Measurements from ENCODE around the gene CREBBP.

The CREBBP gene

DNA sequence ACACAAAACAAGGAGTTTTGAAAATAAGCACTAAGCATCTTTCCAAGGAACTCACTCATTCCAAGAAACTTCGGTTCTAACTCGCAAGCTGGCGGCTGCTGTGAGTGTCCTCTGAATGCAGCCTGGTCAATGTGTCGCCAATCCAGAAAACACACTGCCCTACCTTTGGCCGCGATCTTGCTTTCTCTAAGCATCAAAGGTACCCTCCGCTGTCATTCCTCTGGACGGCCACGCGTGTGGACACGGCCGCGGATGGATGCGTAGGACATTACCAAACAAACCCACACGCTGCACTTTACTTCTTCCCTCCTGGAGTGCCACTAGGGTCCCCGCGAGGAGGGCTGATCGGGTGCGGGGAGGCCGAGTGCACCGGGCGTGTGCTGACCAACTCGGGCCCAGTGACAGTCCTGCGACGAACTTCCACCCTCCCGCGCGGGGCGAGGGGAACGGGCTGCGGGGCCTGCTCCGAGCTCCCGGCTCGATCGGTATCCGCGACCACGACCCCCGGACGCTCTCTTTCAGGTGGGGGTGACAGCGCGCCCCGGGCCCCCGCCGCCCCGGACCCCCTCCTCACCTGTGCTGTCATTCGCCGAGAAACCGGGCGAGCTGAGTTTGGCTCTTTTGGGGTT, 1.1 kb downstream of the CREBBP start:
- DNase-seq = peak; percentile 28 to 45

DNA sequence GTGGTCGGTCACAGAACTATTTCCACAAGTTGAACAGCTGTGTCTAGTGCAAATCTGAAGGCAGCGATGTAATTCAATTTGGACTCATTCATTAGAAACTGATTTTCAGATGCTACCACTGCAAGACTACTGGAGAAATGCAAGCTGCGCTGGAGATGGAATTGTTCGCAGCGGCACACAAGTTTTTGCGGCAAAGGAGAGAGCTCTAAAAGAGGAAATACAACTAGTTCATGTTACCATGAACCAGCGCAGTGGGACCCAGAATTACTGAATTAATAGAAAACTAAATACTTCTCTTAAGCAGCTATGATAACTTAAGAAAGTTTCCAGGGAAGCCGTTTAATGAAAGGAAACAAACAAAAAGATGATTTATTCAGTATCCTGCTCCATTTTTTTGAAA, 1.9 kb downstream of the CREBBP start:
- DNase-seq = no peak

DNA sequence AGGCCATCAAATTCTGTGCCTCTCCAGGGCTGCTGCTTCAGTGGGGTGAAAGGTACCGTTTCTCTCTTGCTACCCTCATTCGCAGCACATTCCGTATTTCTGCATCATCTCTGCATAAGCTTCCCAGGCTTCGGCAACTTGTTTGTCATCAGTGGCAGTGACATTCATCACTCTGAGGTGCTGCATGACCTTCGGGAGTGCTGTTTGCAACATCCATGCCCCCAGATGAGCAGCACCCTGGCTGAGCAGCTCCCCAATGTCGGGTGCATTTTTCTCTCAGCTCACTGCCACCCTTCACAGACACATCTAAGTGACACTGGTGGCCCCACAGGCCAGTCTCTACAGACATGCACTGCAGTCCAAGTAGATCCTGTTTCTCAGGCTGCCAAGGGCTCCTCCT, 3.8 kb downstream of the CREBBP start:
- DNase-seq = no peak

GRCh38 chr16:3876160-3876559, 4.4 kb downstream of the CREBBP start:
- no peak for DNase-seq

GRCh38 chr16:3874794-3875692, 5.5 kb downstream of the CREBBP start:
- DNase-seq = no peak

GRCh38 chr16:3874242-3874641, 6.3 kb downstream of the CREBBP start:
- DNase-seq = no peak

DNA sequence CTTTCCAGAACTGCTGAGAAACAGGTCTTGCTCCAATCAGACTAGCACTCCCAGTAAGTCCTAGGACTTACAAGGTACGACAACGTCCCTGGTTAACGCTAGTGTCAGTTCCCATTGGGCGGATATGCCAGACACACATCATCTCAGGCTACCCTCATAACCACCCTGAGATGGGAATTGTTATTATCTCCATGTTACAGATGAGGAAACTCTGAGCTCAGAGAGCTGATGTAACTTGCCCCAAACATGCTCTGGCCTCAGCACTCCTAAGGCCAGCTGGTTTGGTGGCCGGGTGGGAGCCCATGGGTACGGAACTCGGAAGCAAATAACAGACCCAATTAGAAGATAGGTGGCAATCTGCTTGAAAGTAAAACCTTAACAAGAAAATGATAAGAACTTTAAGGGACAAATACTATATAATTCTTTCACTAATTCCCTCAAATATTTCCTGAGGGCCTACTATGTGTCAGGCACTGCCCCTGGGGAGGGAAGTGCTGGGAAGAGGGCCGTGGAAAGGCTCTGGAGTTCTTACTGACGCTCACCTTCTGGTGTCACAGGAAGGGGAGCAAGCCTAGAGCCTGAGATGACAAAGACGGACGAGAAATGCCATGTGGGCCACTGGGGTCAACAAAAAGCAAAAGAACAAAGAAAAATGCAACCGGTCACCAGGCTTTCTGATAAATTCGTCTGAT, 6.9 kb downstream of the CREBBP start:
- no peak for DNase-seq

- no peak for DNase-seq
Observed at GRCh38 chr16:3872216-3872895, 8.2 kb downstream of the CREBBP start.

DNA sequence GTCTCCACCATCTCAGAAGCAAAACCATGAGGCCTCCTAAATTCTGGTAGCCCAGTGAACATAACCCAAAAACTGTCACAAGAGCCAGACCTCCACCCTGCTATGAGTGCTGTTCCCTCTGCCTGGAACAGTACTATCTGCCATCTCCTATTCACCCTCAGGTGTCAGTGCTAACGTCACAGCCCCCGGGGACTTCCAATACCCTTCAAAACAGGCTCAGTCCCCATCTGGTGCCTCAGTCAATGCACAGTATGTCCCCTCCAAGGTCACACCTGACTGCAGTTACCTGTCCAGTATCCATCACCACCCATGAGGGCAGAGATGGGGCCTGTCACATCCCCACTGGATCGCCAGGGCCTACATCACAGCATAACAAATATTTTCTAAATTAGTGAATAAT, 11.5 kb downstream of the CREBBP start:
- DNase-seq = no peak

DNA sequence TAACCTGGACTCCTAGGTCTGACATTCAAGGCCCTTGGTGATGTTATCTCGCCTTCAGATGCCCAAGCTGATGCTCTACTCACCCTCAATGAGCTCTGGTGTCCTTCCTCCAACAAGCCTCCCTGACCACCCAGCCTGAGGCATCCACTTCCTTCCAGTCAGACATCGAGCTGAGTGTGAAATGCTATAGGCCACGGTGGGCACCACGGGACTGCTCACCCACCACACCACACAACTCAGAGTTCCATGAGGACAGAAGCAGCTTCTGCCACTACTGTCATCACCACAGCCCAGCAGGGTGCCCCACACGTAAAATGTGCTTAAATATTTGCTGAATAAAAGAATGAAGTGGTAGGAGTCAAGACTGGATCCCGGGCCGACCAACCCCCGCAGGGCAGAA, 12.0 kb downstream of the CREBBP start:
- no peak for DNase-seq

GRCh38 chr16:3866703-3867431, 13.6 kb downstream of the CREBBP start:
- no peak for DNase-seq

DNA sequence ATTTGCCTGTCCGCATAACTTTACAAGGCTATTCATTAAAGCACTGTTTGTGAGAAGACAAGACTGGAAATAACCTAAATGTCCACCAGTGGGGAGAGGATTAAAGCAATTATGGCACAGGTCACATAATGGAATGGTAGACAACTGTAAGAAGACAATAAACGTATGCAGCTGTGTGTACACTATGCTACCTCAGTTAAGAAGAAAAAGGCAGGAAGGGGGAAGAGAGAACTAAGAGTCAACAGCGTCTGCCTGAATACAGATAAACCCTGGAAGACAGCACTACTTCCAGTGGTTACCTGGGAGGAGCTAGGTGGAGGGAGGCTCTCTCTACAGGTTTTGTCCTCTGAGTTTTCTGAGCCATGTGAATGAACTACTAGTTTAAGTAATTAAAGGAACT, 15.3 kb downstream of the CREBBP start:
- no peak for DNase-seq

- DNase-seq = no peak
Observed at GRCh38 chr16:3864562-3864961, 16.0 kb downstream of the CREBBP start.

DNA sequence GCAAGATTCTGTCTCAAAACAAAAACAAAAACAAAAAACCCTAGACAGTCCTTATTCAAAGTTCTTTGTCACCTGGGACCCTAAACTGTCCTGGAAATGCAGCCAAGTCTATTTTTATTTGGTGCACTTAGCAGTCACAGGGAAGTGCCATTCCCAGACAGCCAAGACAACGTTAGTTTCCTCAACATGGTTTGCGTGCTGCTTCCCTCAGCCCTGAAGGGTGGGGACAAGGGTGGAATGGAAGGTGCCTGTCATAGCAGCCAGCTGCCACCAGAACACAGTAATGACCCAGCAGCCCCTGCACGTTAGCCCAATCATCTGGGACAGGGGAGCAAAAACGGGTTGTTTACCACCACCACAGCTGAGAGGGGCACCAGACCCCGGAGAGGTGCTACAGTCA, 16.9 kb downstream of the CREBBP start:
- DNase-seq = no peak

DNA sequence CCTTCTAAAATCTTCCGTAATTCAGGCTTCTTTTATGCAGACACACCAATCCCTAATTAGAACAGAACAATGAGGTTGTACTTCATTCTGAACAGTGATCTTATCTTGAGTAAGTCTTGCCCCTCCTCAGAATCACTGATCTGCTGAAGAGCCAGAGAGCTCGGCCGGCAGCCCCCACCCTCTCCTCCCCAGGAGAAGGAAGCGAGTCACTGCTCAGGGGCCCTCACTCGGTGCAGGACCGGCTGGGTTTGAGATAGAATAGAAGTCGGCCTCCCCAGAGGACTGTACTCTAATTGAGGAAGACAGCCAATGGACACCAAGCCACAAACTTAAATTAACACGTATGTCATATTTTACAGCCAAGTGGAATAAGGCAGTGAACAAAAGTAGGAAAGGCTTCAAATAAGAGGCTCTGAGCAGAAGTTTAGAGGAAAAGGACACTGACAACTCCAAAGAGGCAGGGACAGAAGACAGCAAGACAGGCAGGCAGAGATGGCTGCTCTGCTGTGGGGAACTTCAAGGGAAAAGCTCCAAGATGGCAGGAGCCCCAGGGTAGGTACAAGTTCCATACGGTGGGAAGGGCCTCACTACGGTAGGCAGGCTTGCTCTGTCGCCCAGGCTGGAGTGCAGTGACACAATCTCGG, 18.6 kb downstream of the CREBBP start:
- DNase-seq = no peak

DNA sequence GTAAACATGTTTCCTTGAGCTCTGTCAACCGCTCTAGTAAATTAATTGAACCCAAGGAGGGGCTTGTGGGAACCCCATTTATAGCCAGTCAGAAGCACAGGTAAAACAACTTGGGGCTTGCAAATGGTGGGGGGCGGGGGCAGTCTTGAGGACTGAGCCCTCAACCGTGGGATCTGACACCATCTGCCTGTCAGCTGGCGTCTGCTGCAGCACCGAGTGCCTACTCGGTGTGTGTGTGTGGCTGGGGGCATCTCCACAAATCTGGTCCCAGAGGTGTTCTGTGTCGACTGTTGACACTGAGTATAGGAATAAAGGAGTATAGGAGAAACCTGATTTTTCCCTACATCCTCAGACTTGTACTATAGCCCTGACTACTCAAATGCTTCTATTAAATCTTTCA, 20.6 kb downstream of the CREBBP start:
- no peak for DNase-seq

DNA sequence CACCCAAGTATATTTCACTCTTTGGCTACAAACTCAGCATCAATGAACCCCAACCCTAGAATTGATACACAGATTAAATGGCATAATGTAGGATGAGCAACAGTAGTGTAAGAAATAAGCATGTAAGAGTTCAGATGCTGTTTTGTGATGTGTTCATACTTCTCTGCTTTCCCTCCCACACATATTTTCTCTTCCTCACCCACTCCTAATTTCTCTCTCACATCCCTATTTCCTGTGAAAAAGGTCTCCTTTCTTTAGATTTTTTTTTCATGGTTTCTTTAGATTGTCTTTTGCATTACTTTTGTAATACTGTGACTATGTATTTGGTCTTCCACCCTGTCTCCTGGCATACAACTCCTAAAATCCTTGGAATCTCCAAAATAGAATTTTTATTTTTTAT, 21.7 kb downstream of the CREBBP start:
- DNase-seq = no peak

GRCh38 chr16:3857189-3858043, 23.1 kb downstream of the CREBBP start:
- DNase-seq = no peak

DNA sequence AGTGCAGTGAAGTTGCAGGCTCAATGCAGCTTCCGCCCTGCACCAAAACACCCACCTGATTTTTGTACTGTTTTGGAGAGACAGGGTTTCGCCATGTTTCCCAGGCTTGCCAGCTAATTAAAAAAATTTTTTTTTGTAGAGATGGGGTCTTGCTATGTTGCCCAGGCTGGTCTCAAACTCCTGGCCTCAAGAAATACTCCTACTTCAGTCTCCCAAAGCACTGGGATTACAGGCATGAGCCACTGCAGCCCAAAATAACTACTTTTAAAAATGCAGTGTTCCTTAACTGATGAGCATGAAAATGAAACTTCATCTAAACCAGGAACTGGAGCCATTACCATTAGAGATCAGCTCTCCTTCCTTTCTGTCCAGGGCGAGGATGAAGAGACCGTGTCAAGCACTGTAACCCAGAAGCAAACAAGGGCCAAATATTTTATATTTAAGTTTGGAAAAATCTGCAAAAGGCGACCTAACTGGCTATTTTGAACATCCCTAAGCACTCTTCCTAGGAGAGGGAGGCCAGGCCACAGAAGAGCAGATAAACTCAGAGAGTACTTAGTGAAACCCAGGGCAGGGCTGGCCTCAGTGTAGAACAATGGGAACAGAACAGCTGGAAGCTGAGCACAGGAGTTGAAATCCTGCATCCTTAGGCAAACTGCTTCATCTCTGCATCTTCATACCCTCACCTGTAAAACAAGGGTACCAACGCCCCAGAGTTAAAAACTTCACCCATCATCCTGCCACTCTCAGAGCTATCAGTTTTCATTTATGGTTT, 24.0 kb downstream of the CREBBP start:
- DNase-seq = no peak
